RCC 7860 (cell line): ENCODE measurements around the gene CTSD.
"Not testable (repeated sequence)": the region's sequence is repeated elsewhere in the genome, so short reads cannot be mapped to it uniquely, and the experiment has no call there.

Experiments used
- DNase-seq: peaks from one replicate; pipeline ENCODE4 v3.0.0-alpha.2; 2015; ENCODE audit warnings: low spot score
- FAIRE-seq: peaks from 2 replicates; lab custom pipeline; 2012; peaks lifted over from hg19 to GRCh38; lab: Jason Lieb, UNC

Gene CTSD

DNA sequence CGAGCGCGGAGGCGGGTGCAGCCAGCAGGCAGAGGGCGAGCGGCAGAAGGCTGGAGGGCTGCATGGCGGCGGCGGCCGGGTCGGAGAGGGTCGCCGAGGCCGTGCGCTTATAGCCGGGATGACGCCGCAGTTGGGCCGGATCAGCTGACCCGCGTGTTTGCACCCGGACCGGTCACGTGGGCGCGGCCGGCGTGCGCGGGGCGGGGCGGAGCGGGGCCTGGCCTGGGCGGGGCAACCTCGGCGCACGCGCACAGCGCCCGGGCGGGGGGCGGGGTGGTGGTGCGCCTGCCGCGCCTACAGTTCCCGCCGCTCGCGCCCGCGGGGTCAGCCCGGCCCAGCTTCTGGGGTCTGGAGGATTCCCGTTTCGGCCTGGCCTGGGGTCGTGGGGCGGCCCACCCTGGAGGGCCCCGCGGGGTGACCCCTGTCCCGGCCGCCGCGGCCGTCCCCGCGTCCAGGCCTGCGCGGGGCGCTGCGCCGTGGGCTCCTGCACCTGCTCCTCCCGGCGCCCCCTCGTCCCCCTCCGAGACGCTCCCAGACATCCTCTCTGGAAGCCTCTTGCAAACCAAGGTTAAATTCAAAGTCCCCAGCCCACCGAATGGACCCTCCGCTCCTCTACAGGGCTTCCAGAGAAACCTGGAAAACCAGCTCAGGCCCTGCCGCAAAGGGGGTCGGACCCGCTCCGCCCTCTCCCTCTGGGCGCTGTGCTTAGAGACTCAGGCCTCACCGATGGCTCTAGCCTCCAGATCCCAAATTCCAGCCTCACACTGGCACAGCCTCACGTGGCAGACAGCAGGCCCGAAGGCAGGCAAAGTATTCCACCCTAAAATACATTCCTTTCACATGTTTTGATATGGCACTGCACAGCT lies at the start of gene CTSD:
Gene CTSD, minus strand, starts transcription at position 132 of the 866 bp plus-strand sequence. Its CDS starts 68 bp downstream, at position 64.
- DNase-seq: peak; percentile 62
- FAIRE-seq: no peak

- not testable (repeated sequence) for FAIRE-seq, DNase-seq
Measured at GRCh38 chr11:1813356-1813755, 49.6 kb upstream of the CTSD start.

DNA sequence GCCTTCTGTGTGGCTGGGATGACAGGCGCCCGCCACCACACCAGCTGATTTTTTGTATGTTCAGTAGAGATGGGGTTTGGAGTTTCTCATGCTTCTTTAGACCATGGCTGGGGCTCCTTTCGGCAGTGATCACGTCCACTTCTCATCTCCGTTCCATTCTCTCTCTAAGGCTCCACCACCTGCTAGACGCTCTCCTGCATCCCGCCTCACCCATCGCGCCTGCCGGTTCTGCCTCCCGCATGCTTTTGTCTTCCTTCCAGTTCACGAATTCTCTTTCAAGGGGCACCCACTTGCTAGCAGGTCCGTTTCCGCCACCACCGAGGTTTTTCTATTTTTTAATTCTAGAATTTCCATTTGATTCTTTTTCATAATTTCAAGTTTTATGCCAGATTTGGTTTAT lies 49.1 kb upstream of the CTSD start:
- FAIRE-seq (no peak), DNase-seq (no peak)

- no peak for DNase-seq
- no peak for FAIRE-seq
Measured at GRCh38 chr11:1812274-1812673, 48.5 kb upstream of the CTSD start.

GRCh38 chr11:1810761-1811160 lies 47.0 kb upstream of the CTSD start:
- FAIRE-seq (no peak), DNase-seq (no peak)

GRCh38 chr11:1807264-1807995 lies 43.7 kb upstream of the CTSD start:
- no peak for DNase-seq

GRCh38 chr11:1805525-1805924 lies 41.8 kb upstream of the CTSD start:
- FAIRE-seq (no peak), DNase-seq (no peak)

More at GRCh38 chr11:1807264-1807995, 43.7 kb upstream of the CTSD start:
- no peak for FAIRE-seq

DNA sequence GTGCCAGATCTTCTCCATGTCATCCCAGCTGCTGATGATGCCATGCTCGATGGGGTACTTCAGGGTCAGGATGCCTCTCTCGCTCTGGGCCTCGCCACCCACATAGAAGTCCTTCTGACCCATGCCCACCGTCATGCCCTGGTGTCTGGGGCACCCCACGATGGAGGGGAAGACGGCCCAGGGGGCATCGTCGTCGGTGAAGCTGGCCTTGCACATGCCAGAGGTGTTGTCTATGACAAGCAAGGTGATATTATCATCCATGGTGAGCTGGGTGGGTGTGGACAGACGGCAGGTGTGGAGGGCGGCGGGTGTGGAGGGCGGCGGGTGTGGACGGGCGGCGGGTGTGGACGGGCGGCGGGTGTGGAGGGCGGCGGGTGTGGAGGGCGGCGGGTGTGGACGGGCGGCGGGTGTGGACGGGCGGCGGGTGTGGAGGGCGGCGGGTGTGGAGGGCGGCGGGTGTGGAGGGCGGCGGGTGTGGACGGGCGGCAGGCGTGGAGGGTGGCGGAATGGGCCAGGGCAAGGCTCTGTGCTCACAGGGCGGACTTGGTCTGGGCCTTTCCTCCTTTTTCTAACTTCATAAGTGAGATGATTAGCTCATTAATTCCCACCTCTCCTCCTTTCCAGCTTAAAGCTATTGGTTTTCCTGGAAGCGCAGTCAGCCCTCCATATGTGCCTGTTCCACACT lies 40.2 kb upstream of the CTSD start:
- not testable (repeated sequence) for FAIRE-seq, DNase-seq

DNA sequence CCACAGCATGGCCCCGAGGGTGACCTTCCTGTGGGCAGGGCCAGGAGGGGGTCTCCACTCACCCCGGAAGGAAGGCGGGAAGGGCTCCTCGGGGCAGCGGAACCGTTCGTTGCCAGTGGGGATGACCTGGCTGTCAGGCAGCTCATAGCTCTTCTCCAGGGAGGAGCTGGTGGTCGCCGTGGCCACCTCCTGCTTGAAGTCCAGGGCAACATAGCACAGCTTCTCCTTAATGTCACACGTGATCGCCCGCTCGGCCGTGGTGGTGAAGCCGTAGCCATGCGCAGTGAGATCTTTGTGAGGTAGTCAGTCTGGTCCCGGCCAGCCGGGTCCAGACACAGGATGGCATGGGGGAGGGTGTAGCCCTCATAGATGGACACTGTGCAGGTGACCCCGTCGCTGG lies 39.5 kb upstream of the CTSD start:
- FAIRE-seq: no peak

DNA sequence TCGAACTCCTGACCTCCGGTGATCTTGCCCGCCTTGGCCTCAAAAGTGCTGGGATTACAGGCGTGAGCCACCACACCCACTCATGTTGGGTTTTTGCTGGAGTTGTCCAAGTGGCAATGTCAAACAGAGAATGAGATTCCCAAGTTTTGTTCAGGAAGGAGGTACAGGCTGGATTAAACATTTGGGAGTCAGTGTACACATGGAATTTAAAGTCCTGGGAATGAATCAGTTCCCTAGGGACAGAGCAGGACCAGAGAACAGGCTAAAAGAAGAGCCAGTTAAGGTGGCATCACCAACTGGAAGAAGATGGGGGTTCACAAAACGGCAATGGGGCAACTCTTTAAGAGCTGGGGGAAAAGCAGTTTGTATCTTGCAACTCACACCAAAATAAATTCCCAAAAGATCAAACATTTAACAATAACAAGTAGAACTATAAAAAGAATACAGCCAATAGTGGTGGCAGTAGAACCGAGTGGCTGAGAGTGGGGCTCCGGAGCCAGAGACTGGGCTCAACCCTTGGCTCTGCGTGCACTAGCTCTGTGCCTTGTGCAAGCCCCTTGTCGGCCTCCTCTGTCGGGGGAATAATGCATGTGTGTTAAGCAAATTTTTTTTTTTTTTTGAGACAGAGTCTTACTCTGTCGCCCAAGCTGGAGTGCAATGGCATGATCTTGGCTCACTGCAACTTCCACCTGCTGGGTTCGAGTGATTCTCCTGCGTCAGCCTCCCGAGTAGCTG lies 33.8 kb upstream of the CTSD start:
- FAIRE-seq: no peak

More for the DNA sequence above, 39.5 kb upstream of the CTSD start:
- no peak for DNase-seq

GRCh38 chr11:1796413-1797011 lies 32.8 kb upstream of the CTSD start:
- DNase-seq: no peak
- FAIRE-seq: no peak

More for the DNA sequence above, 33.8 kb upstream of the CTSD start:
- DNase-seq: no peak

DNA sequence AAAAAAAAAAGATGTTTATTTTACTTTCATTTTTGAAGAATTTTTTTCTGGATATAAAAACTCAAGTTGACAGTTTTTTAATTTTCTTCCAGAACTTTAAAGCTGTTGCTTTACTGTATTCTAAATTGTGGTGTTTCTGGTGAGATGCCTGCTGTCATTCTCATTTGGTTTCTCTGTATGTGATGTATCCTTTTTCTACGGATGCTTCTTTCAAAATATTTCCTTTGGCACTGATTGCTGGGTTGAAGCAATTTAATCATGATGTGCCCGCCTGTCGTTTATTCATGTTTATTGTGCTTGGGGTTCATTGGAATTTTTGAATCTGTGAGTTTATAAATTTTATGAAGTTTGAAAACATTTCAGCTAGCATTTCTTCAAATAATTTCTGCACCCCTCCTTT lies 29.4 kb upstream of the CTSD start:
- no peak for FAIRE-seq
- no peak for DNase-seq

GRCh38 chr11:1792461-1792860 lies 28.7 kb upstream of the CTSD start:
- DNase-seq (no peak), FAIRE-seq (no peak)

DNA sequence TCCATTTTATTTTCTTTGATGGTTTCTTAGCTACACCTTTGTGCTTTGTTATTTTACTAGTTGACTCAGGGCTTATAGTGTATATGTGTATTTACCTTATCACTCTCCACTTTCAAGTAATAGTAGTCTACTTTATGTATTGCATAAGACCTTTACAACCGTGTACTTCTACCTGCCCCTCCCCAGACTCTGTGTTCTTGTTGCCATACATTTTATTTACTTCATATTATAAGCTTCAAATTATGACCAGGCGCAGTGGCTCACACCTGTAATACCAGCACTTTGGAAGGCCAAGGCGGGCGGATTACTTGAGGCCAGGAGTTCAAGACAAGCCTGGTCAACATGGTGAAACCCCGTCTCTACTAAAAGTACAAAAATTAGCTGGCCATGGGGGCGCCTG lies 28.2 kb upstream of the CTSD start:
- DNase-seq (no peak), FAIRE-seq (no peak)

GRCh38 chr11:1786466-1786865 lies 22.7 kb upstream of the CTSD start:
- DNase-seq (no peak), FAIRE-seq (no peak)

- FAIRE-seq: no peak
- no peak for DNase-seq
Measured at GRCh38 chr11:1785749-1786413, 22.2 kb upstream of the CTSD start.

DNA sequence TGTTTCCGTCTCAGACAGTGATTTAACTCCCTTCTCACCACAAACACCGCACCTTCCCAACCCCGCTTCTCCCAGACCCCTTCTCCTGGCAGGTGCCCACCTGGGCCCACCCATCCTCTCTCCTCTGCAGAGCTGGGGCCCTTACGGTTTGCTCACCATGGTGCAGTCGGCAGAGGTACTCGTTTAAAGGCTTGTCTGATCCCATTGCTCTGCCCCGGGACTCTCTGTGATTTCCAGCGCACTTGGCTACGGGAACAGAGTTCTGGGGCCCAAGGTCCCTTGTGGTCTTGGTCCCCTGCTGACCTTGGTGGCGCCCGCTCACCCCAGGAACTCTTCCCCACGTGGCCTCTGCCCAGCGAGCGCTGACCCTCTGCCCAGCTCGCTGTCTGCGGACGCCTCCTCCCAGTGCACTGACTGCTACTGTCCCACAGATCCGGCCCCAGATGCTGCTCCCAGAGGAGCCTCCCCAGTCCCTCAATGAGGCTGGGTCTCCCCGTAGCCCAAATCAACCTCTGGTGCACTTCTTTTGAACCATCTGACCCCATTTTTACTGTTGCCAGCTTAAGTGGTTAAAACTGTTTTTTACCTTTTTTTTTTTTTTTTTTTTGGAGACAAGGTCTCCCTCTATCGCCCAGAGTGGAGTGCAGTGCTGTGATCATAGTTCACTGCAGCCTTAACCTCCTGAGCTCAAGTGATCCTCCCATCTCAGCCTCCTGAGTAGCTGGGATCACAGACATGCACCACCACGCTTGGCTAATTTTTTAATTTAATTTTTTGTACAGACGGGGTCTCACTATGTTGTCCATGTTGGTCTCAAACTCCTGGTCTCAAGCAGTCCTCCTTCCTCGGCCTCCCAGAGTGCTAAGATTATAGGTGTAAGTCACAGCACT lies 21.3 kb upstream of the CTSD start:
- DNase-seq (no peak), FAIRE-seq (no peak)

GRCh38 chr11:1783725-1784529 lies 20.2 kb upstream of the CTSD start:
- no peak for FAIRE-seq
- no peak for DNase-seq
